Stimulated activated CD8-positive, alpha-beta memory T cell treated with anti-CD3 and anti-CD28 coated beads, Interleukin-15, amount 100 ng/mL, for 24 hours (primary cell): ENCODE results near the gene ACSS1.

Source experiments
- DNase-seq: peaks from one replicate; pipeline ENCODE4 v3.0.0-alpha.2; 2020; ENCODE audit warnings: low read depth

The ACSS1 gene

DNA sequence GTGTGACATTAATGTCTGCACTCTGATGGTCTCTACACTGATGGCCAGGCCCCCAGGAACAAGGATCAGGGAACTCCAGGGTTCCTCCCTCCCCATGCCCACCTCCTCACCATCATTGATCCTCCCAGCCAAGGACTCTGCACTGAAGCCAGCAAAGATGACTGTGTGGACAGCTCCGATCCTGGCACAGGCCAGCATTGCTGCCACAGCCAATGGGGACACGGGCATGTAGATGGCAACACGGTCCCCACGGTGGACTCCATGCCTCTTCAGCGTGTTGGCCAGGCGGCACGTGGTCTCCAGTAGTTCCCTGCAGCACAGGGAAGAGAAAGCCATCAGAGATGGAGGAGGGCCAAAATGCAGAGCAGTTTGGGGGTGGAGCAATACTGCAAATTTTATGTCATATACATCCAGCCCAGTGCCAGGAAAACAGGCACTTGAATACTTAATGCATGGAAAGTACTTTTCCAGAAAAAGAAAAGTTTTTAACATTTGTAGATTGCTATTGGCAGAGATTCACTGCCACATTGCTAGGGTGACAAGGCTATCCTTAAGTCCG is 27.2 kb downstream of the ACSS1 start:
- DNase-seq = no peak

GRCh38 chr20:25030007-25030648 is 27.8 kb downstream of the ACSS1 start:
- DNase-seq = no peak

- DNase-seq = no peak
Observed at GRCh38 chr20:25025986-25026605, 31.8 kb downstream of the ACSS1 start.

- no peak for DNase-seq
Observed at GRCh38 chr20:25025091-25025861, 32.7 kb downstream of the ACSS1 start.

DNA sequence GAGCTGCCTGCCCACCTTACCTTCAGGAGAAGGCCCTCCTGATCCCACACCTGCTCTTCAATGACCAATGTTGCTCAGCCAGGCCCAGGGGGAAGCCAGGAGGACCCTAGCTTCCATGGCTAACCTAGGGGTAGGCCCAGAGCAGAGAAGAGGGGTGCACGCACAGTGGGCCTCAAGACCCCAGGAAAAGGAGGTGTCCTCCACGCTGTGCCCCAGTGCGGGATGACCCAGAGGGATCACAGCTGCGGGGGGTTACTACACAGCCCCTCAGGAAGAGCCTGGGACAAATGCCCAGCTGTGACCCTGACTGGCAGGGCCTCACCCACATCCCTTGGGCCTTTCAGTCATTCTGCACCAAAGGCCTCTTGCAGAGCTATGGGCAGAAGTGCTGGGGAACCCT is 33.8 kb downstream of the ACSS1 start:
- DNase-seq = no peak

- DNase-seq = no peak
Observed at GRCh38 chr20:25023356-25023755, 34.6 kb downstream of the ACSS1 start.

DNA sequence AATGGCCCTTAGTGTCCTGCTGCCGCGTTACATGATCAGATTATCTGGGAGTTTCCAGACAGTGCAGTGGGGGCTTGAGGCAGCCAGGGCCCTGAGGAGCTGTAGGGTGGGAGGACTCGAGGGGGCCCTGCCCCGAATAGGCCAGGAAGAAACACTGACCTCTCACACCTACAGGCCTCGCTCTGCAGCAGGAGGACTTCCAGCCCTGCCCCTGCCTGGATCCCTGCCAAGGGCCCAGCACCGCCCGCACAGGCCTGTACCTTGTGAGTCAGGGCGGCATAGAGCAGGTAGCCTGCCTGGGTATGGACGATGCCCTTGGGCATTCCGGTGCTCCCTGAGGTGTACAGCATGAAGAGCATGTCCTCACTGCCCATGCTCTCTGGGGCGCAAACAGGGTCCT is 35.3 kb downstream of the ACSS1 start:
- DNase-seq = no peak

GRCh38 chr20:25021336-25021735 is 36.6 kb downstream of the ACSS1 start:
- DNase-seq = no peak

- no peak for DNase-seq
Observed at GRCh38 chr20:25020901-25021301, 37.0 kb downstream of the ACSS1 start.

DNA sequence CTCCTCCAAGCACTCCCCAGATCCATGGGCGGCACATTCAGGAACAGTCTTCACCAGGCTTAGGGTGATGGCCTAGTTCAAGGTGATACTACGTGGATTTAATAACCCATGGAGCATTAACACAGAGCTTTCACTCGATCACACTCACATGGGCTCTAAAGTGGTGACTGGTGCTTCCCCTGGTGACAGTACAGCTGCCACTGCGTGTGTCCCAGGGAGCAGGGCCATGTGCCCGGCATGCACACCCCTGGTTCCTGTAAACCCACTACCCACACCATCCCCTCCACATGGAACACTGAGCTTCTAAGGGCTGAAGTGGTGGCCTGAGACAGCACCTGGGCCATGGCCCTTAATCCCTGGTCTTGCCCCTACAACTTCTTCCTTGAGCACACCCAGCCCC is 37.6 kb downstream of the ACSS1 start:
- DNase-seq = no peak

DNA sequence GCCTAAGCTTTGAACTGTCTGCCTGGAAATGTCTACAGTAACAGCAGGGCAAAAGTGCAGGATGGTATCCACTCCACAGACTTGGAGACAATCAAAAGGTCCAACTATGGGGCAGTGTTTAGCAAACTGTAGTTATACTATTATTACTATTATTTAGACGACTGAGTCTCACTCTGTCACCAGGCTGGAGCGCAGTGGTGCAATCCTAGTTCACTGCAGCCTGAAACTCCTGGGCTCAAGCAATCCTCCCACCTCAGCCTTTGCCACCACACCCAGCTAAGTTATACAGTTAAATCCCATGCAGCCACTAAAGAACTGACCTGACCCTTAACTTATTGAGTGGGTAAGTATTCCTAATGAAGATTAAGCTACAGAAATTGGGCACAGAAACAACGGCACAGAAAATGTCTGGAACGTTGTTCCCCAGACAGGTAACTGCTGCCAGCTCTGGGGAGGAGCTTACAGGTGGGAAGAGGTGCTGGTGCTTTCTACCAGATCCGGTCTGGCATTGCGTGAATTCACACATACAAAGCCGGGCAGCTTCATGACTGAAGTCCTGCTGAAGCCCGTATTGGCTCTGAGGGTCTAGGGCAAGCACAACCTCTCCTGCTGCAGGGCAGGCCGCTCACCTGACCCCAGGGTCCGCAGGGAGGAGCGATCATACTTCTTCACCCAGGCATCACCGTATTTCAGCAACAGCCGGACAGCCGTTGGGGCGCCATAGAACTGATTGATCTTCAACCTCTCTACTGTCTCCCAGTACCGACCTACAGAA is 38.4 kb downstream of the ACSS1 start:
- DNase-seq = no peak

- DNase-seq = no peak
Observed at GRCh38 chr20:25018841-25019240, 39.1 kb downstream of the ACSS1 start.

GRCh38 chr20:25018425-25018824 is 39.5 kb downstream of the ACSS1 start:
- no peak for DNase-seq

- no peak for DNase-seq
Observed at GRCh38 chr20:25017257-25017803, 40.6 kb downstream of the ACSS1 start.

DNA sequence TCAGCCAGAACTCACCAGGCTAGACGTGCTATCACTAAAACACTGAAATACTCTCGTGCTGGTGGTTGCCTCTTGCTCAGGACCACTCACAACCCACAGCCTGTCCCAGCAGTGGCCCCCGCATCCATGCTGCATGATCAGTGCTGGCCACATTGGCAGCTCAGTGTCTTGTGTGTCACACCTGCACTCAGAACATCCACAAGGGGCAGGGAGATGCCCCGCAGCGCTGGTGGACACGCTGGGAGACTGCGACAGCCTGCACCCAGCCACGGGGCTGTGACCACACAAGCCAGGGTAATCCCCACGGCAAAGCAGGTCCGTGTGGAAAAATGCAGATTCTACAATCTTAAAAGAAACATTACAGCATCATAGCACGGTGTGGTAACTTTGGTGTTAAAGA is 41.5 kb downstream of the ACSS1 start:
- no peak for DNase-seq

DNA sequence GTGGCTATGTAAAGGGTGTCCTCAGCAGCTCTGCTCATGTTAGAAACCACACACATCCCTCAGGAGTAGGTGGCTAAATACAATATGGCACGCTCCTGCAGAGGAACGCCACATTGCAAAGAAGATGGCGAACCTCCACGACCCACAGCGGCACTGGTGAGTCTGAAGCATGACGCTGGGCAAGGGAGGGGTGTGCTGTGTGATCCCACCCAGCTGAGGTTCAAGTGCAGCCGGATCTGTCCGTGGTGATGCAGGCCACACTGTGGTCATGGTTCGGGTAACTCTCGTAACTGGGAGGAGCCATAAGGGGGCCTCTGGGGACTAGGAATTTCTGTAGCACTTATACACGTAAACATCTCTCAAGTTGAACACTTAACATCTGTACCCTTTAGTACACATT is 42.0 kb downstream of the ACSS1 start:
- no peak for DNase-seq

DNA sequence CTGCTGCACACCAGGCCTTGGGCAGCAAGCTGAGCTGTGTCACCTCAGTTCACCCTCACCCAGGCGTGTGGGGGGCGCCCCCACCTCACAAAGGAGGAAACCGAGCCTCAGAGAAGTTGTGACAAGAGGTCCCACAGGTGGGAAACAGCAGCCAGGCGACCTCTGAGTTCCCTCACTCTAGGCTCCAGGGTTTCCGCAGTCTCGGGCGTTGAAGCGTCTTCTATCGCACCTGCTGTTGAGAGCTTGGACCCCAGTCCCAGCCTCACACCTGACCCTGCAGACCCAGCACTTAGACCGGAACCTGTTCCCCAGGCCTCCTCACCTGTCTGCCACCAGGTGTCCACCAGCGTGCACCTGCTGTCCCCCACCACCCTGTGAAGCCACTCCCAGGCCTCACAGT is 43.1 kb downstream of the ACSS1 start:
- DNase-seq = no peak

DNA sequence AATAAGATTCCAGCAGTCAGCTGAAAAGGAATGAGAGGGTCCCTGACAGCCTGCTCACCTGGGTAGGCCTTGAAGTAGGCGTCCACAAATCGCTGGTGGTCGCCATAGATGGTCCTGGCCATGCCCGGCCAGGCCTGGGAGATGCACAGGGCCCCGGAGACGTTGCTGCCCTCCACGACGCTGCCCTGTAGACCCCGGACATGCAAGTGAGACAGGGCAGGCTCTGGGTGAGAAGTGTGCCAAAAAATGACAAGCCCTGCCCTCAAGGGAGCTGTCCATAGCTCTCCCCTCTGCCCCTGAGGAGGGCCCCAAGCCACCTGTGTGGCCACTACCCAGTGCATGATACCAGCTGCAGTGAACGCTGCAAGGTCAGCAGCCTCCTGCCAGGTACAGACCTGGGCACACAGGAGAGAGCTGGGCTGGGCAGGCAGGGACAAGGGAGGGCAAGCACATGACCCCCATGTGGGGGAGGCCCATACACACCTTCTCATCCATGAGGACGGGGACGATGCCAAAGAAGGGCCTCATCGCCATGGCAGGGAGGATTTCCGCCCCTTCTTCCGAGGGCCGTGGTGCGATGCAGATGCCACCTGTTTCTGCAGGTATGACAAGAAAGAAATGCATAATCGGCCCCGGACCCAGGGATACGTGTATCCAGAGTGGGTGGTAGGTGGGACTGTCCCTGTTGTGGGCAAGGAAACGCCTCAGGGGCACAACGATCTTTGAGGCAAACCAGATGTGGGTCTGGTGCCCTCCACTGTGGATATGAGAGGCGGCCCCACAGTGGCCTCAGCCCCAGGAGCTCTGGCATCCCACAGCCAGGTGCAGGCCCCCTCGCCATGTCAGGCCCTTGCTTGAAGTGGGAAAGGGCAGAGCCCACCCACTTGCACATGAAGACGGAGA is 44.2 kb downstream of the ACSS1 start:
- DNase-seq = no peak

GRCh38 chr20:25012616-25013189 is 45.2 kb downstream of the ACSS1 start:
- no peak for DNase-seq

DNA sequence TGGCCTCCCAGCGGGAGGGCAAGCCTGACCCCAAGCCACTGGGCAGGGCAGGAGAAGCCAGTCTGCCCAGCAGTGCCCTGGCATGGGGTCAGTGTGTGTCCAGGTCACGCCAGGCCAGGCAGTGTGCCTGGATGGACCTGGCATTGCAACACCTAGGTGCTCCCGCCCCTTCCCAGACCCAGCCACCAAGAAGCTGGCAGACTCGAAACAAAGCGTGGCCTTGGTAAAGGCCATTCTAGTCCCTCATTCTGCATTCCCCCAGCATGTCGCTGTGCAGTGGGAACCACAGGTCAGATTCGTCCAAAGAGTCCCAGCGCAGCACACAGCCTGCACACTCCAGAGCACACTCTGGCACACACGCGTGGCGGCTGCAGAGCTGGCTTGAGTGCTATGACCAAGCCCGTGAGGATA is 46.1 kb downstream of the ACSS1 start:
- DNase-seq = no peak

DNA sequence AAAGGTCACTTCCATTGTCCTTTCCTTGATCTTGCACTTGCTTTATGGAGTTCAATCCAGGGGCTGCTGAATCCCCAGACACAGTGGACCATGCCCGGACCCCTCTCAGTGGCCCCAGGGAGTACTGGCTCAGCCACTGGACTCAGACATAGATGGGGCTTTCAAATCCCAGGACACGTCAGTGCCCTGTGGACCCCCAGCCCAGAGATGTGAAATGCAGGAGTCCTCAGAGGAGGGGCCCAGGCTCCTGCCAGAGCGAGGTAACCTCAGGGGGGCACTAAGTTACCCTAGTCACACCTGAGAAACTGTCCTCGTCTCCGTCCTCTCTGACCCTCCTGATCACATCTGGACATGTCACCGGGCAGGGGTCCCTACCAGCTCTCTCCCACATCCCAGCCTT is 46.7 kb downstream of the ACSS1 start:
- no peak for DNase-seq
